K562 (cell line): ENCODE data around the gene RREB1. TPM values are rescaled to one million over a fixed set of nuclear protein-coding genes. Genes with fewer than 3 reads are reported as not detected.
A peak's percentile ranks its signal among the peaks of the same experiment; 100 is the strongest.

Experiments
- AFF4 ChIP-seq: sonication (generic); formaldehyde crosslinking; IDR thresholded peaks from 2 replicates; pipeline ENCODE4 v1.8.0; 2023; ENCODE audit warnings: mild to moderate bottlenecking, missing genetic modification reagents
- ATF4 ChIP-seq: fragments of 450-650 bp; formaldehyde crosslinking; IDR thresholded peaks from 2 replicates; pipeline ENCODE4 v1.4.0; 2022; ENCODE audit warnings: mild to moderate bottlenecking, moderate library complexity
- CBX3 ChIP-seq, 2 experiments: IDR thresholded peaks; 1 replicate in 1 of 2; 2 replicates in 1 of 2; pipeline ENCODE4 v1.6.1; 2012; ENCODE audit warnings: inconsistent platforms in 2 of 2, low read length in 2 of 2, borderline replicate concordance in 1 of 2, control low read depth in 1 of 2
- CXXC5 ChIP-seq: fragments of 250-450 bp; sonication (Bioruptor Pico); IDR thresholded peaks from 2 replicates; pipeline ENCODE4 v1.8.0; 2022; ENCODE audit warnings: inconsistent platforms, mild to moderate bottlenecking, moderate library complexity
- GMEB1 ChIP-seq: fragments of 250-450 bp; sonication (Bioruptor Pico); IDR thresholded peaks from 2 replicates; pipeline ENCODE4 v1.4.0; 2020; ENCODE audit warnings: mild to moderate bottlenecking
- KAT7 ChIP-seq: sonication (generic); formaldehyde crosslinking; IDR thresholded peaks from 2 replicates; pipeline ENCODE4 v1.8.0; 2022; ENCODE audit warnings: missing genetic modification reagents, mild to moderate bottlenecking, borderline replicate concordance
- MAFK ChIP-seq: IDR thresholded peaks from 2 replicates; pipeline ENCODE4 v1.6.1; 2011; ENCODE audit warnings: low read length, improper control_type of control experiment
- NRF1 ChIP-seq, 2 experiments: fragments of 450-650 bp; IDR thresholded peaks in 1 of 2; conservative IDR thresholded peaks in 1 of 2; 2 replicates each; pipeline ENCODE4 v1.6.1; 2014; ENCODE audit warnings: mild to moderate bottlenecking in 2 of 2
- RHOXF2B ChIP-seq: fragments of 250-450 bp; sonication (Bioruptor Pico); conservative IDR thresholded peaks from 2 replicates; pipeline ENCODE4 v1.5.1; 2021
- SMAD2 ChIP-seq: fragments of 150-350 bp; IDR thresholded peaks from 2 replicates; pipeline ENCODE4 v1.6.1; 2014; ENCODE audit warnings: low read depth, mild to moderate bottlenecking, low read length
- SREBF1 ChIP-seq: fragments of 150-350 bp; IDR thresholded peaks from 2 replicates; pipeline ENCODE4 v1.6.1; 2014; ENCODE audit warnings: antibody characterized with exemption, low read depth, low read length, borderline replicate concordance
- SUPT5H ChIP-seq: fragments of 450-650 bp; IDR thresholded peaks from 2 replicates; pipeline ENCODE4 v1.6.1; 2016
- TCFL5 ChIP-seq: fragments of 250-450 bp; sonication (Bioruptor Pico); conservative IDR thresholded peaks from 2 replicates; pipeline ENCODE4 v1.6.1; 2021; ENCODE audit warnings: mild to moderate bottlenecking, moderate library complexity, matching md5 sums
- TFAP4 ChIP-seq: sonication (generic); formaldehyde crosslinking; IDR thresholded peaks from 2 replicates; pipeline ENCODE4 v1.8.0; 2022; ENCODE audit warnings: missing genetic modification reagents, mild to moderate bottlenecking, moderate library complexity, borderline replicate concordance
- USF1 ChIP-seq: sonication (generic); formaldehyde crosslinking; IDR thresholded peaks from 2 replicates; pipeline ENCODE4 v1.9.0; 2022; ENCODE audit warnings: mild to moderate bottlenecking, missing genetic modification reagents
- ZKSCAN8 ChIP-seq: fragments of 200-800 bp; sonication (Bioruptor generic); IDR thresholded peaks from 2 replicates; pipeline ENCODE4 v1.6.1; 2016; ENCODE audit warnings: missing genetic modification characterization, missing compliant biosample characterization
- ZNF124 ChIP-seq: sonication (generic); formaldehyde crosslinking; IDR thresholded peaks from 2 replicates; pipeline ENCODE4 v1.8.1; 2022; ENCODE audit warnings: missing genetic modification reagents
- ZNF644 ChIP-seq: fragments of 200-800 bp; sonication (Bioruptor generic); IDR thresholded peaks from 2 replicates; pipeline ENCODE4 v1.6.1; 2016; ENCODE audit warnings: low read depth, missing genetic modification characterization, missing compliant biosample characterization
- ZNF75A ChIP-seq: fragments of 450-650 bp; formaldehyde crosslinking; IDR thresholded peaks from 2 replicates; pipeline ENCODE4 v1.4.0; 2020; ENCODE audit warnings: mild to moderate bottlenecking
- polyA plus RNA-seq, 8 experiments: library from polyadenylated mRNA; depleted of rRNA in 4 of 8; stranded (reverse) in 5 of 8; unstranded in 3 of 8; fragments of >200 nt; fragmentation: Nextera tagmentation in 2 of 8; fragmentation: Illumina TruSeq in 1 of 8; extraction: Ambion mirVana in 2 of 8; extraction: Trizol in 1 of 8; gene quantifications; 2 replicates each; pipeline versions ENCODE4 v1.2.1 to v1.2.3, GENCODE V29; 2011 to 2014; ENCODE audit warnings: inconsistent platforms in 1 of 8, missing spikeins in 1 of 8
- total RNA-seq, 7 experiments: library from RNA; depleted of rRNA in 6 of 7; stranded (reverse); fragments of >200 nt in 6 of 7; fragmentation: Illumina TruSeq in 2 of 7; extraction: Trizol in 2 of 7; gene quantifications; 2 replicates each; pipeline versions ENCODE4 v1.2.1 to v1.2.3, GENCODE V29; 2011 to 2021; ENCODE audit warnings: low replicate concordance in 1 of 7

Gene RREB1
- total and polyA plus RNA-seq, 9 of the 15 experiments (the other 6 are each of a cell fraction or from before 2014, with no cell fraction given) = 3.3 to 64.2 (median 19.3) TPM

GRCh38 chr6:7166410-7167293 is 58.9 kb downstream of the RREB1 start (continued):
- TF ChIP-seq GMEB1 (CRISPR knock-in tag) = peak; percentile 54; the same call in 1 of the 2 replicates
- no peak for TF ChIP-seq AFF4 (CRISPR knock-in tag)
- 0 out of 2 replicates have a peak, but pooled peaks have one; percentile 26 for TF ChIP-seq ZNF75A (CRISPR knock-in tag)
- TF ChIP-seq SUPT5H = 0 out of 2 replicates have a peak, but pooled peaks have one; percentile 18
- peak; percentile 91; the same call in 1 of the 2 replicates for TF ChIP-seq ZNF644
- peak; percentile 78 for TF ChIP-seq ATF4 (CRISPR knock-in tag)
- peak; percentile 85 for TF ChIP-seq ZKSCAN8
- peak; percentile 96 for TF ChIP-seq CXXC5
- TF ChIP-seq MAFK = no peak; the same call in 1 of the 2 replicates
- TF ChIP-seq CBX3 (IDR thresholded peaks at IDR 0.05; ENCODE audit: borderline replicate concordance in 1 of 2, low read length in 2 of 2) = peak in 1 of 2 experiments; percentile 31; a peak in 1 of 3 replicates
- TF ChIP-seq SMAD2 = no peak
- TF ChIP-seq USF1 = peak; percentile 35
- peak; percentile 100 for TF ChIP-seq TFAP4
- peak; percentile 86 for TF ChIP-seq TCFL5 (CRISPR knock-in tag)
- TF ChIP-seq SREBF1 = no peak
- TF ChIP-seq ZNF124 = no peak
- TF ChIP-seq RHOXF2B (CRISPR knock-in tag) = peak; percentile 95
- TF ChIP-seq KAT7 (CRISPR knock-in tag) = peak; percentile 82; the same call in 1 of the 2 replicates
- peak; percentile 44 to 63; a peak in 3 of 4 replicates for TF ChIP-seq NRF1 (conservative IDR thresholded peaks at IDR 0.05 in 1 of 2, IDR thresholded peaks at IDR 0.05 in 1 of 2)
